NCI-H748 treated with DMSO at 0.1 percent for 48 hours (cell line): ENCODE data around the gene ZNF3.

Source experiments
- DNase-seq: peaks from one replicate; lab custom pipeline; 2025; lab: John Stamatoyannopoulos, UW

The ZNF3 gene

DNA sequence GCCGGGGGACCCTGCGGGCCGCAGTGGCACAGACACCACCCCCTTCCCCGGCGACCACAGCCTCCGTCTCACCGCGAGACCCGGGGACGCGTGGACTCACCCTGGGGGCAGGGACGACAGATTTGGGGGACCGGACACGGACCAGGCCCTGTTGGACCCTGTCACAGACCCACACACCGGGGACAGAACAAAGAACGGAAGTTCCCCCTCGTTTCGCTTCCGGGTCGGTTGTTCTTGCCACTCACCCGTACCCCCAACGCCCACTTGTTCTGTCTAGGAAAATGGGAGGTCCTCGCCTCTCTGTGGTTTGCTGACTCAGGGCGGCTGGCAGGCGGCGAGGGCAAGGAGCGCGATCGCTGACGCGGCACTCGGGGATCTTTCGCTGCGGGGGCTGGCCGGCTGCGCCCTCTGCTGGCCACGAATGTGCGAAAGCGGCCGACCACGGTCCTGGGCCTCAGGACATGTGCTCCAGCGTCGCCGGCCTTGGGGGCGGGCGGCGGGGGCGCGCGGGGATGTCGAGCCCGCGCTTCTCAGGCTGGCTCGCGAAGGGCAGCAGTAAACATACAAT is at the start of gene ZNF3:
Gene ZNF3, minus strand, starts transcription at position 189 of the 568 bp plus-strand sequence. CDS start 4,366 bp downstream, outside the sequence.
- peak; percentile 94 for DNase-seq

DNA sequence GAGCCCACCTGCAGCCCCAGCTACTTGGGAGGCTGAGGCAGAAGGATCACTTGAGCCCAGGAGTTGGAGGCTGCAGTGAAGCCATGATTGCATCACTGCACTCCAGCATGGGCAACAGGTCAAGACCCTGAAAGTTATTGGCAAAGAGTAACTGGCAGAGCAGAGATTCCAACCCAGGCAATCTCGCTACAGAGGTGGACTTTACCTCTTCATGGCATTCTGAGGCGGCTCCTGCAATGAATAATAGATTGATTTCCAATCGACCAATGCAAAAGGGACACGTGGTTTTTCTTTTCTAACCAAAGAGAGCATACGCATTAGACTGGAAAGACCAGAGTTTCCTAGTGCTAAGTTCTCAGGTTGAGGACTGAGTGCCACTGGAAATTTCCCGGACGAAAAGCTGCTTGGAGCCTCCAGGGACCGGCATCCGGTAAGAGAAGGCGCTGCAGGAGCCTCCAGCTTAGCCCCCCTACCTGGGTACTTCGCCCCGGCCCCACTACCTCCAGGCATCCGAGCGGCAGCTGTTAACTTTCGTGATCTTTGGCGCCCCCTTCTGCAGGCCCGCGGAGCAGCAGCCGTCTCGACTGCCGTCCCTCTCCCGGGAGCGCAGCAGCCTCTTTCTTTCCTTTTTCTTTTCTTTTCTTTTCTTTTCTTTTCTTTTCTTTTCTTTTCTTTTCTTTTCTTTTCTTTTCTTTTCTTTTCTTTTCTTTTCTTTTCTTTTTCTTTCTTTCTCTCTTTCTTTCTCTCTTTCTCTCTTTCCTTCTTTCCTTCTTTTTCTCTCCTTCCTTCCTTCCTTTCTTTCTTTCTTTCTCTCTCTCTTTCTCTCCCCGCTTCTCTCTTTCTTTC is 49.3 kb upstream of the ZNF3 start:
- DNase-seq, result peak; percentile 67

DNA sequence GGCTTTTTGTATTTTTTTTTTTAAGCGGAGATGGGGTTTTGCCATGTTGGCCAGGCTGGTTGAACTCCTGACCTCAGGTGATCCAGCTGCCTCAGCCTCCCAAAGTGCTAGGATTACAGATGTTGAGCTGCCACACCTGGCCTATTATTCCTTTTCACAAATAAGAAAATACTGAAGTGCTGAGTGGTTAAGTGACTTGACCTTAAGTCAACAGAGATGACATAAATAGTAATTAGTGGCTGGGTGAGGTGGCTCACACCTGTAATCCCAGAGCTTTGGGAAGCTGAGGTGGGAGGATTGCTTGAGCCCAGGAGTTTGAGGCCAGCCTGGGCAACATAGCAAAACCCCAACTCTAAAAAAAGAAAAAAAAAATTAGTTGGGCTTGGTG is 48.7 kb upstream of the ZNF3 start:
- peak; percentile 6 for DNase-seq

DNA sequence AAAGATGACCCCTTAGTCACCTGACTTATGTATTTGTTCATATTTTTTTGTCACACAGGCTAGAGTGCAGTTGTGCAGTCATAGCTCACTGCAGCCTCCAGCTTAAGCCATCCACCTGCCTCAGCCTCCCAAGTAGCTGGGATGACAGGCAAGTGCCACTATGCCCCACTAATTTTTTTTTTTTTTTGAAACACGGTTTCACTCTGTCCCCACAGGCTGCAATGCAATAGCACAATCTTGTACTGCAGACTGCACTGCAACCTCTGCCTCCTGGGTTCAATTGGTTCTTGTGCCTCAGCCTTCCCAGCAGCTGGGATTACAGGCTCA is 47.1 kb upstream of the ZNF3 start:
- DNase-seq, result no peak

DNA sequence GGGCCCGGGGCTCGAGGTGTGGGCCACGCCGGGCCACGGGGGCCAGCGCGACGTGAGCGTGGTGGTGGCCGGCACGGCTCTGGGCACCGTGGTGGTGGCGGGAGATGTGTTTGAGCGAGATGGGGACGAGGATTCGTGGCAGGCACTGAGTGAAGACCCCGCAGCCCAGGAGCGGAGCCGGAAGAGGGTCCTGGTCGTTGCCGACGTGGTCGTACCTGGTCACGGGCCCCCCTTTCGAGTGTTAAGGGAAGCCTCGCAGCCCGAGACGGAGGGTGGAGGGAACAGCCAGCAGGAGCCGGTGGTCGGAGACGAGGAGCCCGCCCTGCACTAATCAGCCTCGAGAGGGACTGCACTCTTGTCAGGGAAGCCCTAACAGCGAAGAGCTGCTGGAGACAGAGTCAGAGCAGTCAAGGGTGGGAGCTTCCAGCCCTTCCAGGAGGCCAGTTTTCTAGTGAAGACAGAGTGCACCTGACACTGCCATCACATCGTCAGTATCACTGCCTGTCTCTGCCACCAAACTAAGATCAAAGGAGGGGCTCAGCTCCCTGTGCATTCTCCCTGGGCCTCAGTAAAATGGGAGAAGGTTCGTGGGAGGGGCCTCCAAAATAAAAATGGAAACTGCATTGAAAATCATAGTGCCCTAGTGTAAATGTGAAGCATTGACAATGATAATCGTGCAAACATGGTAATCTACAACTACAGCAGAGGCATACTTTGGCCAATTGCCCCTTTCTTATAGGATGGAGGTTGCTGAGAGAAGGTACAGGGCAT is 46.5 kb upstream of the ZNF3 start:
- no peak for DNase-seq

DNA sequence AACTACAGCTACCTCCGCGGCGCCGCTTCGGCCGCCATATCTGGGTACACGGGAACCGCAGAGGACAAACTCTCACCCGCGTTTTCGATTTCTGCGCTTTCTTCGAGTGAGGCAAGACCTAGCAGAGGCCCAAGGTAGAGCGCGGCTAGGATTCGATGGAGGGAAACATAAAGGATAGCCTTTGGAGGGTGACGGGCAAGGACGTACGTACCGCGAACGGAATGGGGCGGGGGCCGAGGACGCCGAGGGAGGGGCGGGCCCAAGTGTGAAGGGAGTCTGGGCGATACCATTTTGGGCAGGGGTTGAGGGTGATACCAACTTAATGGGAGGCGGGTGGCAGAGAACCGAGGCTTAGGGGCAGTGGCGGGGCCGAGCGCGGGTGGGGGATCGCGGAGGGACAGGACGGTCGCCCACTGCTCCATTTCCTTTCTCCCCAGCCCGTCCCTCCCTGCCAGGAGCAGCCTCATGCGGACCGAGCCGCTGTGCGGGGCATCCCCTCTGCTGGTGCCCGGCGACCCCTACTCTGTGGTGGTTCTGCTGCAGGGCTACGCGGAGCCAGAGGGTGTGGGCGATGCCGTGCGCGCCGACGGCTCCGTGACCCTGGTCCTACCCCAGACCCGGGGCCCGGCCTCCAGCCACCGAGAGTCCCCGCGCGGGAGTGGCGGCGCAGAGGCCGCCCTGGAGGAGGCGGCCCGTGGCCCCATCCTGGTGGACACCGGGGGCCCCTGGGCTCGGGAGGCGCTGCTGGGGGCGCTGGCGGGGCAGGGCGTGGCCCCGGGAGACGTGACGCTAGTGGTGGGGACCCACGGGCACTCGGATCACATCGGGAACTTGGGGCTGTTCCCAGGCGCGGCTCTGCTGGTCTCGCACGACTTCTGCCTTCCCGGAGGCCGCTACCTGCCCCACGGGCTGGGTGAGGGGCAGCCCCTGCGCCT is 45.7 kb upstream of the ZNF3 start, which contains the start of gene MBLAC1:
Gene MBLAC1, plus strand, starts transcription at position 37 of the 935 bp plus-strand sequence. Its CDS starts 429 bp downstream, at position 466.
- DNase-seq, result peak; percentile 82

DNA sequence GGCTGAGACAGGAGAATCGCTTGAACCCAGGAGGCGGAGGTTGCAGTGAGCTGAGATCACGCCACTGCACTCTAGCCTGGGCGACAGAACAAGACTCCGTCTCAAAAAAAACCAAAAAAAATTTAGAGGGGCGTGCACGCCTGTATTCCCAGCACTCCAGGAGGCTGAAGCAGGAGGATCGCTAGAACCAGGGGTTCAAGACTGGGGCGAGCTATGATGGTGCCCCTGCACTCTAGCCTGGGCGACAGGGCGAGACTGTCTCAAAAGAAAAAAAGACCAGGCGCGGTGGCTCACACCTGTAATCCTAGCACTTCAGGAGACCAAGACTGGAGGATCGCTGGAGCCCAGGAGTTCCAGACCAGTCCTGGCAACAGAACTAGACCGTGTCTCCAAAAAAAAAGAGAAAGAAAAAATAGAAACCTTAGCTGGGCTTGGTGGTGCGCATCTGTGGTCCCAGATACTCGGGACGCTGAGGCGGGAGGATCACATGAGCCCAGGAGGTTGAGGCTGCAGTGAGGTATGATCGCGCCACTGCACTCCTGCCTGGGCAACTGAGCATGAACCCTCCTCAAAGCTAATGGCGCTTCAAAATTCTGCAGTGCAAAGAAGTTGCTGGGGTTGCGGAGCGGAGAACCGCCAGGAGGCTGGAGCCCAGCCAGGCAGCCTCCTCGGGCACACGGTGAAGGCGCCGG is 44.9 kb upstream of the ZNF3 start:
- DNase-seq, result no peak

DNA sequence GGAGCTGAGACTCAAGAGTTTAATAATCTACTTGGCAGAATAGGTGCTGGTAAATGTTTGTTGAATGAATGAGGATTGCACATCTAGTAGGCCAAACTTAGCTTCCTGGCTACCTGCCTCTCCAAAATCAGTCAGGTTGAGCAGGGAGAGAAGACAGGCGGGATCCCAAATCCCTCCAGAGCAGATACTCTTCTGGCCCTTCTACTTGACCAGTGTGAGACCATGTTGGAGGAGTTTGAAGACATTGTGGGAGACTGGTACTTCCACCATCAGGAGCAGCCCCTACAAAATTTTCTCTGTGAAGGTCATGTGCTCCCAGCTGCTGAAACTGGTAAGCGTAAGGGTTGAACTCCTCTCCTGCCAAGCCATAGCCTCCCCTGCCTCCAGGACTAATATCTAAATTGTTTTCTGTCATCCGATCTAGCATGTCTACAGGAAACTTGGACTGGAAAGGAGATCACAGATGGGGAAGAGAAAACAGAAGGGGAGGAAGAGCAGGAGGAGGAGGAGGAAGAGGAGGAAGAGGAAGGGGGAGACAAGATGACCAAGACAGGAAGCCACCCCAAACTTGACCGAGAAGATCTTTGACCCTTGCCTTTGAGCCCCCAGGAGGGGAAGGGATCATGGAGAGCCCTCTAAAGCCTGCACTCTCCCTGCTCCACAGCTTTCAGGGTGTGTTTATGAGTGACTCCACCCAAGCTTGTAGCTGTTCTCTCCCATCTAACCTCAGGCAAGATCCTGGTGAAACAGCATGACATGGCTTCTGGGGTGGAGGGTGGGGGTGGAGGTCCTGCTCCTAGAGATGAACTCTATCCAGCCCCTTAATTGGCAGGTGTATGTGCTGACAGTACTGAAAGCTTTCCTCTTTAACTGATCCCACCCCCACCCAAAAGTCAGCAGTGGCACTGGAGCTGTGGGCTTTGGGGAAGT is 43.0 kb upstream of the ZNF3 start:
- no peak for DNase-seq

DNA sequence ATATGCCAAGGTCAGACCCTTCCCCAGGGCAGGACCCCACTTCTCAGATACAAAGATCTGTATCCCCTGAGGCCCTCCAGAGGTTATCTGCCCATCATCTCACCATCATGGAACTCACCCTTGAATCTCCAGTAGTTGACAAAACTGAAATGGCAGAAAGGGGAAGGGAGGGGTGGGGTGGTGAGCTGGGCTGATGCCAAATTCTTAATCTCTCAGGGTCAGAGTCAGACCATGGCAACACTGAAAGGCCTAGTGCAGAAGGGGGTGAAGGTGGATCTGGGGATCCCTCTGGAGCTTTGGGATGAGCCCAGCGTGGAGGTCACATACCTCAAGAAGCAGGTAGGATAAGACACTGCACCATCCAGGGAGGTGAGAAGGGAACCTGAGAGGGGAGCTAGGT is 41.0 kb upstream of the ZNF3 start:
- no peak for DNase-seq

DNA sequence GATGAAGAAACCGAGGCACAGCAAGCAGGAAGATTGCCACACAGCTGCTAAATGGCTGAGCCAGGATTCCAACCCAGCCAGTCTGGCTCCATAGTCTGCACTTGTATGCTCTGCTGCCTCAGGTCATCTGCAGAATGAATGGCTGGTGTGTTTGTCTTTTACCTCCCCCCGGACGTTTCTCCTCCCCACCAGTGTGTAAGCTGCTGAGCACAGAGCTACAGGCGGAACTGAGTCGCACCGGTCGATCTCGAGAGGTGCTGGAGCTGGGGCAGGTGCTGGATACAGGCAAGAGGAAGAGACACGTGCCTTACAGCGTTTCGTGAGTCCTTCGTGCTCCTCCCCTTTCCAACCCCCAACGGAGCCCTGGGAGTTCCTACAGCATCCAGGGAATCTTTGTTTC is 40.5 kb upstream of the ZNF3 start:
- DNase-seq, result no peak

DNA sequence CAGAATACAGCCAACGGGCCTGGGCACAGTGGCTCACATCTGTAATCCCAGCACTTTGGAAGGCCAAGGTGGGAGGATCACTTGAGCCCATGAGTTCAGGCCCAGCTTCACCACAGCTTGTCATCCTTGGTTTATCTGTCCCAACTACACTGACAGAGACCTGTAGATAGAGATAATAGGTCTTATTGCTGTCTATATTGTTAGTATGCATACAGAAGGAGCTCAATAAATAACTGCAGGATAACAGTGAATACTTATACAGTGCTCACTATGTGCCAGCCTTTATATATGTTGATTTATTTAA is 39.2 kb upstream of the ZNF3 start:
- no peak for DNase-seq

DNA sequence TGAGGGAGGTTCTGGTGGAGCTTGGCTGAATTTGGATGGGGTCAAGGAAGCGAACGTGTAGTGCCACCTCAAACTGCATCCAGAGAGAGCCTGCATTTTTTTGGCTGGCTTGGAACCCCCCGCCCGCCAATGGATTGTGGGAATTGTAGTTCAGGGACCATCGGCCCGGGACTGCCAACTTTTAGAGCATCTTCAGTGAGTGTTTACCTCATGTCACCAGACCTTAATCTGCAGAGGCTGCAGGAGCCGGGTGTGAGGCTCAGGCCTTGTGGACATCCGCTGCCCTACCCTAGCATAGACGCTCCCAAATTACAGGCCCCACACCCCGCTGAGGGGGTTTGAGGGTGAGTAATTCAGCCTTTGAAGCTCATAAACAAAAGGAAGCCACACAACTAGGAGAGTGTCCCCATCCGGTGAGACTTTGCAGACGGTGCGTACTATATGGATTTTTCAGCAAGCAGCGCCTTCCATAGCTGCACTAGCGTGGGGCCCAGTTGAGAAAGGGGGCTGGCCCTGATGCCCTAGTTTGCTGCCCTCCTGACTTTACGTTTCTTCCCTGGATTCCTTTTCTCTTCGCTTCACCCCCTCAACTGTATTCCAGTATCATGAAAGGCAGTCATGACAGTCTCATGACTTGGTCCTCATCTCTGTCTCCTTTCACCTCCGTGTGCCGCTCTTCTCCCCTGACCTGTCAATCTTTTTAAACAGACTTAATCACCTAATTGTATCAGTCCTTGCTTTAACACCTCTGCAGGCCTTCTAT is 38.6 kb upstream of the ZNF3 start:
- DNase-seq, result peak; percentile 23

DNA sequence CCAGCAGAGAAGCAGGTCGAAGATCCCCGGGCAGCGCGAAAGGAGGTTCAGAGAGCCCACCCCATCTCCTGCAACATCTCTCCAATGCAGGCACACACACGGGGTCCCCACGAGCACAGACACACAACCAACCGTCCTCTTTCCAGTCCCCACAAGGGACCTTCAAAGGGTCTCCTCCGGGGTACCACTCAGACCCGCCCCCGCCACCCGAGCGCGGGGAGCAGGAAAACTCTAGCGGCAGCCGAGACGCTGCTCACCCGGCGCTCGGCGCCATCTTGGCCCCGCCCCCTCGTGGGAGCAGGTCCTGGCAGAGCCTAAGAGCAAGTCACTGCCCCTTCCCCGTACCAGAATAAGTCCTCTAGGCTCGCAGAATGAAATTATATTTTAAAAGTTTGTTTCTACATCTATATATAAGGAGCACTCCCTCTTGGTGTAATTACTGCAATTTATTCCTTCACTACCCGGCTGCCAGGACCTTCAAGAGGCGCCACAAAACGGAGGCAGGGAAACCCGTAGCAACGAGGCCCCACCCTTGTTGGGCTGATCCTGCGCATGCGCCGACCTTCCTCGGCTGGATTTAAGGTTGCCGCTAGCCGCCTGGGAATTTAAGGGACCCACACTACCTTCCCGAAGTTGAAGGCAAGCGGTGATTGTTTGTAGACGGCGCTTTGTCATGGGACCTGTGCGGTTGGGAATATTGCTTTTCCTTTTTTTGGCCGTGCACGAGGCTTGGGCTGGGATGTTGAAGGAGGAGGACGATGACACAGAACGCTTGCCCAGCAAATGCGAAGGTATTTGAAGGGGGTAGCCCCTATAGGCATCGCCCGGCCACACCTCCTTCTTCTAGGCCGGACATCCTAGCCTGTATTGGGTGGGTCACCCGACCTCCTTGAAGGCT is 37.8 kb upstream of the ZNF3 start, which contains the start of the genes CNPY4 and TAF6:
Gene CNPY4, plus strand, starts transcription at position 563 of the 898 bp plus-strand sequence. Its CDS starts 111 bp downstream, at position 674.
Gene TAF6, minus strand, starts transcription at position 287 of the 898 bp plus-strand sequence. CDS start 5,149 bp downstream, outside the sequence.
- DNase-seq, result peak; percentile 91

DNA sequence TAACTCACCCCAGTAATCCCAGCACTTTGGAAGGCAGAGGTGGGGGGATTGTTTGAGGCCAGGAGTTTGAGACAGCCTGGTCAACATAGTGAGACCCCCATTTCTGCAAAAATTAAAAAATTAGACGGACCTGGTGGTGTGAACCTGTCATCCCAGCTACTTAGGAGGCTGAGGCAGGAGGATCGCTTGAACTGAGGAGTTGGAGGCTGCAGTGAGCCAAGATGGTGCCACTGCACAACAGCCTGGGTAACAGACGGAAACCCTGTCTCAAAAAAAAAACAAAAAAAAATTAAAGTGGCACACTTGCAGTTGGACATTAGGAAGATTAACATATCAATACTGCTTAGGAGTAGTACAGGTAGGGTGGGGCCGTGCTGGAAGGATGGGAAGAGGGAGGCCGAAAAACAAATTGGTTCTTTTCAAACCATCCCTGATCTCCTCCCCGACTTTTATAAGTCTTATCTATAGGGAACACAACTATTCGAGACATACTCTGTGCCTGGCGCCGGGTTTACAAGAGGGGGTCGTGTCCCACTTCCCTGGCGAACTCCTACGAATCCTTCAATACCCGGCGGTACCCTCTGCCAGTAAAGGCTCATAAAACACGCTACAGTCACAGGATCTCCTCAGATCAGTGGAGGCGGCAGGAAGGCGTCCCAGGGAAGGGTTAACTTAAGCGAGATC is 37.0 kb upstream of the ZNF3 start:
- DNase-seq, result no peak

DNA sequence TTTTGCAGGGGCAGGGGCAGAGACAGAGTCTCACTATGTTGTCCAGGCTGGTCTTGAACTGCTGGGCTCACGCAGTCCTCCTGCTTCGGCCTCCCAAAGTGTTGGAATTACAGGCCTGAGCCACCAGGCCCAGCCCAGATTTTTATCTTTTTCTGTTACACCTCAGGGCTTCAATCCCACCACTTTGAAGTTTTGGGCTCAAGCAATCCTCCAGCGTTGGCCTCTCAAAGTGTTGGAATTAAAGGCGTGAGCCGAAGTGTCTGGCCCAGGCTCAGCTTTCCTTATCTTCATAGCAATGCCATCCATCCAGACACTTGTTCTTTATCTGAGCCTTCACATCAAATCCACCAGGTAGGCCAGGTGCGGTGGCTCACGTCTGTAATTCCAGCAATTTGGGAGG is 33.5 kb upstream of the ZNF3 start:
- no peak for DNase-seq

DNA sequence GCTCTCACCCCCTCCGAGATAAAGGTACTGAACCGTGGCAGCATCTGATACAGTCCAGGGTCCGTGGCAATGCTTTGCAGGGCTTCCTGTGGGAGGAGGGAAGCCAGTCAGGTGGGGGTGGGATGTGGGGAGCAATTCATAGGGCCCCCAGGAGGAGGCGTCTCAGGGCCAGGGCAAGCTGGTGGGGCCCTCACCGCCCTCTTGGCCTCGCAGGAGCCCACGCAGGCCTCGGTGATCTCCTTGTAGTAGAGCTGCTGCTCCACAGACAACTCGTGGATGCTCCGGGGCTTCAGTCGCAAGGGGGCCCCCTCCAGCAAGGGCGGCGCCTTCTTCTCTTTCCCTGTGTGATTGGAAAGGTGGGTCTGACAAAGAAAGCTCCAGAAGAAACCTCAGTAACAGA is 30.4 kb upstream of the ZNF3 start:
- DNase-seq, result no peak

DNA sequence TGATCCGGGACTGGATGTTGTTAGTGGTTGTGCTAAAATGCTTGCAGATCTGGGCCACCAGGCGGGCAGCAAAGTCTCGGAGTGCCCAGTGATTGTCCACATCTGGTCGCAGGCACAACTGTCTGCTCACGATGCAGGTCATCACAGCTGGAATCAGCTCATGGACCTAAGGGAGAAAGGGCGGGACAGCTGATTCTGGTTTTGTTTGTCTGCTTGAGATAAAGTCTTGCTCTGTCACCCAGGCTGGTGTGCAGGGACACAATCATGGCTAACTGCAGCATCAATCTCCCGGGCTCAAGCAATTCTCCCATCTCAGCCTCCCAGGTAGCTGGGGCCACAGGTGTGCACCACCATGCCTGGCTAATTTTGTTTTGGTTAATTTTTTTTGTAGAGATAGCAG is 29.6 kb upstream of the ZNF3 start:
- DNase-seq, result no peak
